Effector memory CD8-positive, alpha-beta T cell (primary cell): ENCODE measurements around the gene DBH.

Experiments used
- ATAC-seq: fragments of 150-1000 bp; cut with Tn5 transposase; replicated peaks from 2 replicates; pipeline ENCODE4 v1.10.0; 2021; ENCODE audit warnings: mild to moderate bottlenecking, moderate library complexity
- DNase-seq, 3 experiments: peaks; one replicate each; pipeline ENCODE4 v3.0.0; 2021
- H3K27ac Mint-ChIP-seq, 2 donors: one replicate each; pipeline ENCODE4 v1.8.0; 2022; ENCODE audit warnings: mild to moderate bottlenecking in 2 of 2, mixed read lengths in 2 of 2, moderate library complexity in 2 of 2
- H3K27me3 Mint-ChIP-seq, 2 donors: one replicate each; pipeline ENCODE4 v1.8.0; 2022; ENCODE audit warnings: mixed read lengths in 2 of 2
- H3K36me3 Mint-ChIP-seq: one replicate; pipeline ENCODE4 v1.8.0; 2022; ENCODE audit warnings: mild to moderate bottlenecking, moderate library complexity, mixed read lengths; ENCODE audit not compliant: insufficient read depth
- H3K4me1 Mint-ChIP-seq, 2 donors: one replicate each; pipeline ENCODE4 v1.8.0; 2022; ENCODE audit warnings: low read depth in 2 of 2, mixed read lengths in 2 of 2
- H3K4me3 Mint-ChIP-seq, 2 donors: one replicate each; pipeline ENCODE4 v1.8.0; 2022; ENCODE audit warnings: mild to moderate bottlenecking in 2 of 2, mixed read lengths in 2 of 2, moderate library complexity in 2 of 2
- H3K9me3 Mint-ChIP-seq, 2 donors: one replicate each; pipeline ENCODE4 v1.8.0; 2022; ENCODE audit warnings: mixed read lengths in 2 of 2

The DBH gene

GRCh38 chr9:133693703-133694529 lies 57.8 kb downstream of the DBH start:
- Mint-ChIP-seq H3K27me3 (peaks cover 5 to 48% of the 10 kb centered on the region in 2 donors), H3K4me3 (no peak overlapping the region), H3K27ac (no peak overlapping the region), H3K9me3 (no peaks in the 10 kb centered on the region), H3K4me1 (peaks cover 0 to 7% of the 10 kb centered on the region in 2 donors), H3K36me3 (no peaks in the 10 kb centered on the region)
- DNase-seq = no peak
- no peak for ATAC-seq

- Mint-ChIP-seq H3K27ac (peak overlapping the region in 1 of 2 donors; percentile 9), H3K4me1 (peaks cover 0 to 7% of the 10 kb centered on the region in 2 donors), H3K9me3 (no peaks in the 10 kb centered on the region), H3K36me3 (no peaks in the 10 kb centered on the region), H3K27me3 (peaks cover 5 to 48% of the 10 kb centered on the region in 2 donors), H3K4me3 (no peak overlapping the region)
- ATAC-seq = no peak
- DNase-seq = no peak
These were observed 58.5 kb downstream of the DBH start for GRCh38 chr9:133694686-133695085.

- Mint-ChIP-seq H3K27ac (no peak overlapping the region), H3K4me3 (no peak overlapping the region), H3K9me3 (no peaks in the 10 kb centered on the region), H3K27me3 (peaks cover 5 to 54% of the 10 kb centered on the region in 2 donors), H3K36me3 (peaks cover 4% of the 10 kb centered on the region), H3K4me1 (peaks cover 5 to 15% of the 10 kb centered on the region in 2 donors)
- ATAC-seq (no peak), DNase-seq (no peak)
These were observed 59.9 kb downstream of the DBH start for GRCh38 chr9:133696071-133696472.

- peaks cover 10 to 26% of the 10 kb centered on the region in 2 donors for H3K4me1 Mint-ChIP-seq
- peaks cover 5 to 44% of the 10 kb centered on the region in 2 donors for H3K27me3 Mint-ChIP-seq
- no peaks in the 10 kb centered on the region for H3K9me3 Mint-ChIP-seq
- ATAC-seq (no peak), DNase-seq (no peak)
- H3K36me3 Mint-ChIP-seq = peaks cover 7% of the 10 kb centered on the region
- H3K4me3 Mint-ChIP-seq = no peak overlapping the region
- H3K27ac Mint-ChIP-seq = no peak overlapping the region
These were observed 63.4 kb downstream of the DBH start for GRCh38 chr9:133699546-133699945.

GRCh38 chr9:133700819-133701320 lies 64.7 kb downstream of the DBH start:
- no peak for ATAC-seq
- no peak for DNase-seq
- Mint-ChIP-seq H3K36me3 (peaks cover 7% of the 10 kb centered on the region), H3K4me1 (peaks cover 10 to 26% of the 10 kb centered on the region in 2 donors), H3K4me3 (peak overlapping the region; percentile 74 to 78), H3K27ac (peak overlapping the region; percentile 87 to 91), H3K27me3 (peaks cover 5 to 31% of the 10 kb centered on the region in 2 donors), H3K9me3 (no peaks in the 10 kb centered on the region)

GRCh38 chr9:133701321-133701980 lies 65.3 kb downstream of the DBH start:
- ATAC-seq (peak; percentile 83), DNase-seq (peak; percentile 35 to 57 (median 50))
- Mint-ChIP-seq H3K4me1 (peaks cover 10 to 26% of the 10 kb centered on the region in 2 donors), H3K4me3 (peak overlapping the region; percentile 74 to 78), H3K27ac (peak overlapping the region; percentile 87 to 91), H3K36me3 (peaks cover 7% of the 10 kb centered on the region), H3K9me3 (no peaks in the 10 kb centered on the region), H3K27me3 (peaks cover 3 to 26% of the 10 kb centered on the region in 2 donors)

GRCh38 chr9:133701981-133702797 lies 66.0 kb downstream of the DBH start:
- Mint-ChIP-seq H3K4me1 (peaks cover 10 to 23% of the 10 kb centered on the region in 2 donors), H3K9me3 (no peaks in the 10 kb centered on the region), H3K27me3 (peaks cover 0 to 18% of the 10 kb centered on the region in 2 donors), H3K4me3 (peak overlapping the region; percentile 74 to 78), H3K27ac (peak overlapping the region; percentile 87 to 91), H3K36me3 (peaks cover 7% of the 10 kb centered on the region)
- peak in 1 of 3 experiments; percentile 38 for DNase-seq
- peak; percentile 62 for ATAC-seq

GRCh38 chr9:133702798-133703590 lies 66.8 kb downstream of the DBH start:
- no peaks in the 10 kb centered on the region for H3K9me3 Mint-ChIP-seq
- H3K27ac Mint-ChIP-seq = peak overlapping the region in 1 of 2 donors; percentile 91
- no peak for DNase-seq
- H3K4me3 Mint-ChIP-seq = peak overlapping the region; percentile 70 to 78
- peaks cover 7% of the 10 kb centered on the region for H3K36me3 Mint-ChIP-seq
- H3K27me3 Mint-ChIP-seq = peaks cover 0 to 16% of the 10 kb centered on the region in 2 donors
- ATAC-seq = no peak
- H3K4me1 Mint-ChIP-seq = peaks cover 10 to 23% of the 10 kb centered on the region in 2 donors

- Mint-ChIP-seq H3K4me3 (peak overlapping the region in 1 of 2 donors; percentile 23), H3K27ac (no peak overlapping the region), H3K27me3 (peaks cover 0 to 16% of the 10 kb centered on the region in 2 donors), H3K36me3 (peaks cover 7% of the 10 kb centered on the region), H3K9me3 (no peaks in the 10 kb centered on the region), H3K4me1 (peaks cover 10 to 20% of the 10 kb centered on the region in 2 donors)
- ATAC-seq = no peak
- DNase-seq = no peak
These were observed 67.6 kb downstream of the DBH start for GRCh38 chr9:133703591-133704399.

GRCh38 chr9:133704711-133705181 lies 68.6 kb downstream of the DBH start:
- Mint-ChIP-seq H3K9me3 (no peaks in the 10 kb centered on the region), H3K27me3 (peaks cover 0 to 16% of the 10 kb centered on the region in 2 donors), H3K4me1 (peaks cover 10 to 22% of the 10 kb centered on the region in 2 donors), H3K4me3 (no peak overlapping the region), H3K27ac (no peak overlapping the region), H3K36me3 (peaks cover 7% of the 10 kb centered on the region)
- DNase-seq (no peak), ATAC-seq (no peak)

- Mint-ChIP-seq H3K4me1 (peaks cover 10 to 20% of the 10 kb centered on the region in 2 donors), H3K27me3 (peaks cover 0 to 15% of the 10 kb centered on the region in 2 donors), H3K4me3 (no peak overlapping the region), H3K36me3 (peaks cover 7% of the 10 kb centered on the region), H3K9me3 (no peaks in the 10 kb centered on the region), H3K27ac (peak overlapping the region in 1 of 2 donors; percentile 79)
- no peak for DNase-seq
- no peak for ATAC-seq
These were observed 69.4 kb downstream of the DBH start for GRCh38 chr9:133705576-133705975.
